D341Med (cell line): ENCODE results near the gene PPP1R9A.
"Not testable (repeated sequence)": the region's sequence is repeated elsewhere in the genome, so short reads cannot be mapped to it uniquely, and the experiment has no call there.

ENCODE experiments used
- DNase-seq: peaks from one replicate; pipeline ENCODE4 v3.0.0; 2012; ENCODE audit warnings: low spot score

PPP1R9A gene

GRCh38 chr7:94980418-94981142 is 73.2 kb downstream of the PPP1R9A start:
- DNase-seq, result no peak

GRCh38 chr7:94995921-94996320 is 88.5 kb downstream of the PPP1R9A start:
- DNase-seq, result no peak

- DNase-seq, result no peak
Observed at GRCh38 chr7:94996369-94996768, 89.0 kb downstream of the PPP1R9A start.

- DNase-seq, result no peak
Observed at GRCh38 chr7:94997547-94997946, 90.2 kb downstream of the PPP1R9A start.

- no peak for DNase-seq
Observed at GRCh38 chr7:94998266-94999068, 91.1 kb downstream of the PPP1R9A start.

- DNase-seq, result no peak
Observed at GRCh38 chr7:94999069-94999351, 91.6 kb downstream of the PPP1R9A start.

- DNase-seq, result not testable (repeated sequence)
Observed at GRCh38 chr7:94999601-95000000, 92.2 kb downstream of the PPP1R9A start.

- DNase-seq, result no peak
Observed at GRCh38 chr7:95001258-95001657, 93.9 kb downstream of the PPP1R9A start.

- DNase-seq, result no peak
Observed at GRCh38 chr7:95001815-95002561, 94.6 kb downstream of the PPP1R9A start.

- no peak for DNase-seq
Observed at GRCh38 chr7:95002775-95003174, 95.4 kb downstream of the PPP1R9A start.

- DNase-seq, result no peak
Observed at GRCh38 chr7:95004618-95005247, 97.3 kb downstream of the PPP1R9A start.

GRCh38 chr7:95006010-95006409 is 98.6 kb downstream of the PPP1R9A start:
- no peak for DNase-seq

- not testable (repeated sequence) for DNase-seq
Observed at GRCh38 chr7:95008773-95009172, 101.4 kb downstream of the PPP1R9A start.

- DNase-seq, result no peak
Observed at GRCh38 chr7:95011146-95011928, 103.9 kb downstream of the PPP1R9A start.

GRCh38 chr7:95011995-95012394 is 104.6 kb downstream of the PPP1R9A start:
- no peak for DNase-seq

- DNase-seq, result no peak
Observed at GRCh38 chr7:95018021-95018420, 110.6 kb downstream of the PPP1R9A start.

GRCh38 chr7:95026018-95026417 is 118.6 kb downstream of the PPP1R9A start:
- no peak for DNase-seq

- no peak for DNase-seq
Observed at GRCh38 chr7:95026421-95027072, 119.2 kb downstream of the PPP1R9A start.

- DNase-seq, result no peak
Observed at GRCh38 chr7:95027234-95027872, 120.0 kb downstream of the PPP1R9A start.

GRCh38 chr7:95028683-95029082 is 121.3 kb downstream of the PPP1R9A start:
- no peak for DNase-seq

- DNase-seq, result no peak
Observed at GRCh38 chr7:95035295-95035694, 127.9 kb downstream of the PPP1R9A start.
